ENCODE results near the gene DNAJB11.
A peak's percentile ranks its signal among the peaks of the same experiment; 100 is the strongest.

The DNAJB11 gene

DNA sequence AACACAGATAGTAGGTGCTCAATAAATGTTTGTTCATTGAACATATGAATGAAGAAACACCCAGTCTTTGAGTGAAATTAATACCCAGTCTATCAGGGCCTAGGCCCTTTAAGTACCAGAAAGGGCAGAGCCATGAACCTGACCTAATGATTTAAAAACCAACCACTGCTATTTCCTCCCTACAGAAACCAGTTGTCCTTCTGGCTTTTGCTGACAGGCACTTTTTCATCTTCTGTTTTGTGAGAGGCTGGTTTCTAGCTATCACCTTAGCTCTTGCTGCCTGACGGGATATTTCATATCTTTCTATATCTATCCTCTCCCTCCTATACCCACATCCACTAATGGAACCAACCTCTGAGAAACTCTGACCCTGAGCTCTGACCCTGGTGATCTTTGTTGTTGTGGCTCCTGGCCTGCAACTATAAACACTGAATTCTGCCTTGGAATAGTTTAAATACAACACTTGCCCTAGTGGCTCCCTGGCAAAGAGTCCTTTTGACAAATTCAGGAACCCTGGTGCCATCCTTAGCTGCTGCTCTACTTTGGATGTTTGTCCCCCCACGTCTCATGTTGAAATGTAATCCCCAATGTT lies 38.2 kb downstream of the DNAJB11 start:
- TF ChIP-seq, protein P1, sequence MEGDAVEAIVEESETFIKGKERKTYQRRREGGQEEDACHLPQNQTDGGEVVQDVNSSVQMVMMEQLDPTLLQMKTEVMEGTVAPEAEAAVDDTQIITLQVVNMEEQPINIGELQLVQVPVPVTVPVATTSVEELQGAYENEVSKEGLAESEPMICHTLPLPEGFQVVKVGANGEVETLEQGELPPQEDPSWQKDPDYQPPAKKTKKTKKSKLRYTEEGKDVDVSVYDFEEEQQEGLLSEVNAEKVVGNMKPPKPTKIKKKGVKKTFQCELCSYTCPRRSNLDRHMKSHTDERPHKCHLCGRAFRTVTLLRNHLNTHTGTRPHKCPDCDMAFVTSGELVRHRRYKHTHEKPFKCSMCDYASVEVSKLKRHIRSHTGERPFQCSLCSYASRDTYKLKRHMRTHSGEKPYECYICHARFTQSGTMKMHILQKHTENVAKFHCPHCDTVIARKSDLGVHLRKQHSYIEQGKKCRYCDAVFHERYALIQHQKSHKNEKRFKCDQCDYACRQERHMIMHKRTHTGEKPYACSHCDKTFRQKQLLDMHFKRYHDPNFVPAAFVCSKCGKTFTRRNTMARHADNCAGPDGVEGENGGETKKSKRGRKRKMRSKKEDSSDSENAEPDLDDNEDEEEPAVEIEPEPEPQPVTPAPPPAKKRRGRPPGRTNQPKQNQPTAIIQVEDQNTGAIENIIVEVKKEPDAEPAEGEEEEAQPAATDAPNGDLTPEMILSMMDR (IDR thresholded peaks at IDR 0.05): no peak
- TF ChIP-seq ZFX (IDR thresholded peaks at IDR 0.05; ENCODE audit: borderline replicate concordance): no peak
- H3K27ac ChIP-seq: no peak overlapping the region

DNA sequence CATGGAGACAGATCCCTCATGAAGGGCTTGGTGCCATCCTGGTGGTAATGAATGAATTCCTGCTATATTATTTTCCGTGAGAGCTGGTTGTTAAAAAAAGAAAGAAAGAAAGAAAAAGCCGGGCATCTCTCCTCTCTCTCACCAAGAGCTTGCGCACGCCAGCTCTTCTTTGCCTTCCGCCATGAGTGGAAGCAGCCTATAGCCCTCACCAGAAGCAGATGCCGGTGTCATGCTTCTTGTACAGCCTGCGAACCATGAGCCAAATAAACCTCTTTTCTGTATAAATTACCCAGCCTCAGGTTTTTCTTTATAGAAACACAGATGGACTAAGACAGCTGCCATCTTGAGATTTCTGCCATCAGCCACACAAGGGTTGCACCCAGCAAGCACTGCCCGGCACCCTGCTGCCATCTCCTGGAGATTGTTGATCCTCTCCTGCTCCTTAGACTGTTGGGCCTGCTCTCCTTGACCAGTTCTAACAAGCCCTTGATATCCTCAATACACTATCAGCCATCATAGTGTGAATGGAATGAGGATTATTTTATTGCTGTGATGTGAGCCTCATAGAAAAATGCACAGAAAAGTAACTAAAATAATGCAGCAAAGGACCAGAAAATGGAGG lies 38.8 kb downstream of the DNAJB11 start:
- TF ChIP-seq, protein P1 (IDR thresholded peaks at IDR 0.05): peak; percentile 57
- no peak for TF ChIP-seq ZFX (IDR thresholded peaks at IDR 0.05; ENCODE audit: borderline replicate concordance)
- no peak overlapping the region for H3K27ac ChIP-seq

DNA sequence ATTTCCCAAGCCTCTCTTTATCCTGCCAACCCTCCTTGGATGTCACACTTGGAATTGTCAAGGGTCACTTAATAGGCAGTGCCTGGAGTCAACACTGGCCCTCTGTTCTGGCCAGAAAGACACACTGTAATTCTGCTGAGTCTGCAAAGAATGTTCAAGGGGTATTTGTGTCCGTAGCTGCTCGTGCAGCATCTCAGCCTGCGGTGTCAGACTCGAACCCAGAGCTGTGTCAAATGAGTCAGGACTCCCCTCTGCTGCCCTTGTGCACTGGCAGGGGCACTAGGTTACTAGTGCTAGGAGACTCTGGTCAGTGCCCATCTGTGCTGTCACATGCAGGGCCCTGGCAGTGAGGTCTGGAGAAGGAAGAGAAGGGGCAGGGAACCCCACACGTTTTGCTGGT lies 41.5 kb downstream of the DNAJB11 start:
- H3K27ac ChIP-seq: no peak overlapping the region
- TF ChIP-seq, protein P1 (IDR thresholded peaks at IDR 0.05): no peak
- no peak for TF ChIP-seq ZFX (IDR thresholded peaks at IDR 0.05; ENCODE audit: borderline replicate concordance)

DNA sequence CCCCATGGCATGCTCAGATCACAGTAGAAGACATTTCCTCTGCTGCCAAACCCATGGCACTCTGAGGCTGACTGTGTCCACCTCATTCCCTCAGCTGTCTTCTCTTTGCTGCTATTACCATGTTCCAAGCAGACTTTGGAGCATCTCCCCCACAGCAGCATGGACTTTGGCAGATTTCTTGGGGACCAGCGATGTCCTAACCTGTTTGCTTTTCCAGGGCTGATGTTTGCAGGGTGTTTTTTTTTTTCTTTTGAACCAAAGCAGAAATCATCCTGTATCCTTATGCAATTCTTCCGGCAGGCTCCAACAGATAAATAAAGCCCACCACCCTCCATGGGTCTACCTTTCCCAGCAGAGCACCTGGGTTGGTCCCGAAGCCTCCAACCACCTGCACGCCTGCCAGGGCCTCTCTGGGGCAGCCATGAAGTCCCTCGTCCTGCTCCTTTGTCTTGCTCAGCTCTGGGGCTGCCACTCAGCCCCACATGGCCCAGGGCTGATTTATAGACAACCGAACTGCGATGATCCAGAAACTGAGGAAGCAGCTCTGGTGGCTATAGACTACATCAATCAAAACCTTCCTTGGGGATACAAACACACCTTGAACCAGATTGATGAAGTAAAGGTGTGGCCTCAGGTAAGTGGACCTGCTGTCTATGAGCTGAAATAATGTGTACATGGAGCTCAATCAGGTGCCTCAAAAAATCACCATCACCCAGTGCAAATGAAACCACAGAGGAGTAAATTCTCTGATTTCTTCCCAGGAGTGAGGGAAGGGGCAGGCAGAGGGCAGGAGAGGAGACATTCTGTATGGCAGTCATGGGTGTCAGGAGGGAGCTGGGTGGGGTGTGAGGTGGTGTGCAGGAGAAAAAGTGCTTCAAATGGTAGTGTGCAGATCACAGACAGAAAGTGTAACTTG lies 42.5 kb downstream of the DNAJB11 start, which contains the start of gene AHSG:
Gene AHSG, plus strand, starts transcription at position 340 of the 916 bp plus-strand sequence. Its CDS starts 82 bp downstream, at position 422.
- TF ChIP-seq, protein P1 (IDR thresholded peaks at IDR 0.05): no peak
- no peak for TF ChIP-seq ZFX (IDR thresholded peaks at IDR 0.05; ENCODE audit: borderline replicate concordance)
- H3K27ac ChIP-seq: no peak within 1 kb of the TSS

DNA sequence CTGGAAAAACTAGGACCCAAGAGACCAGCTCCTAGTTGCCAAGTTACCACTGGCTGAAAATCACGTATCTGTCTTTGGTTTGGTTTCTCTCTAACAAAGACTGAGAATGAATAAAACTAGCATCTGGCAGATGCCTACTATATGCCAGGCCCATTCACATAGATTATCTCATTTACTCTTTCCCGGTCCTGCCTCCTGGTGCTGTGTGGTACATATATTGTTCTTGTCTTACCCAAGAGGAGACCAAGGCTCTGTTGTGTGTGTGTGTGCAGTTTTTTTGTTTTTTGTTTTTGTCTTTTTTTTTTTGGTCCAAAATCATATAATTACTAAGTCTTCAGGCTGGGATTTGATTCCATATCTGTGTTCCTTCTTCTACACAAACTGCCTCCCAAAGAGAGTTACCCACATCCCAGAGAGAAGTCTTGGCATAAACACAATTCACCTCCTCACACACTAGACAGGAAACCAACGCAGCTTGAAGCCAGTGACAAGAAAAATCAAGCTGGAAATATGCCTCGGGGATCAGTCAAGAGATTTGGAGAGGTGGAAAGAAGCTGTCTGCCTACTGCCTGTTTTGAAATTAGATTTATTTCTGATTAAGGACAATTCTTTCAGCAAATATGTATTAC lies 43.2 kb downstream of the DNAJB11 start:
- TF ChIP-seq ZFX (IDR thresholded peaks at IDR 0.05; ENCODE audit: borderline replicate concordance): no peak
- TF ChIP-seq, protein P1 (IDR thresholded peaks at IDR 0.05): no peak
- no peak overlapping the region for H3K27ac ChIP-seq

DNA sequence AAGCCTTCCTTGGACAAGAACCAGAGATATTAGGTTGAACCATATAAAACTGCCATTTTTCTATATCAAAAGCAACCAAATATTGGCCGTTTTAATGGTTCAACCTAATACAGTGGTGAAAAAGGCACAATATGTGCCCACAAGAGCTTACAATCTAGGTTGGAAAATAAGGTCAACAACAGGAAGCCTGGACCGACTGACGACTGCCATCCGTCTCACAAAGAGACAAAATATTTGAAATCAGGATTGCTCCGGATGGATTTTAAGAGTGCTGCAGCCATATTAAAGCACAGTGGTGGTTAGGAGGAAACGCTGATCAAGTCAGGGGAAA lies 43.7 kb downstream of the DNAJB11 start:
- no peak overlapping the region for H3K27ac ChIP-seq
- no peak for TF ChIP-seq ZFX (IDR thresholded peaks at IDR 0.05; ENCODE audit: borderline replicate concordance)
- TF ChIP-seq, protein P1 (IDR thresholded peaks at IDR 0.05): no peak
